Keratinocyte (primary cell): ENCODE results near the gene KLHL22. TPM values are rescaled to one million over a fixed set of nuclear protein-coding genes. Genes with fewer than 3 reads are reported as not detected.

ENCODE experiments used
- DNase-seq: peaks from one replicate; pipeline ENCODE4 v3.0.0-alpha.2; 2011; ENCODE audit warnings: low read depth, missing footprints, low spot score
- FAIRE-seq: peaks from 2 replicates; lab custom pipeline; 2011; peaks lifted over from hg19 to GRCh38; lab: Jason Lieb, UNC
- H2AFZ ChIP-seq: 2 replicates; pipeline ENCODE4 v1.6.0; 2012; ENCODE audit warnings: low read length, control low read depth, inconsistent platforms; ENCODE audit not compliant: control insufficient read depth
- H3K27ac ChIP-seq: 2 replicates; pipeline ENCODE4 v1.5.1; 2011; ENCODE audit warnings: low read length; ENCODE audit not compliant: control insufficient read depth, insufficient read depth
- H3K27me3 ChIP-seq: 3 replicates; pipeline ENCODE4 v1.6.0; 2011; ENCODE audit warnings: low read length; ENCODE audit not compliant: control insufficient read depth, insufficient read depth; ENCODE audit errors: extremely low read depth
- H3K36me3 ChIP-seq, 2 experiments: 2 replicates in 1 of 2; 3 replicates in 1 of 2; pipeline ENCODE4 v1.5.1; 2011; ENCODE audit warnings: low read length in 2 of 2, mild to moderate bottlenecking in 1 of 2; ENCODE audit not compliant: control insufficient read depth in 2 of 2, insufficient read depth in 2 of 2; ENCODE audit errors: extremely low read depth in 1 of 2
- H3K4me1 ChIP-seq: 3 replicates; pipeline ENCODE4 v1.5.1; 2011; ENCODE audit warnings: low read length; ENCODE audit not compliant: control insufficient read depth, insufficient read depth; ENCODE audit errors: extremely low read depth
- H3K4me2 ChIP-seq: 3 replicates; pipeline ENCODE4 v1.6.0; 2011; ENCODE audit warnings: low read depth, low read length; ENCODE audit not compliant: control insufficient read depth, insufficient read depth; ENCODE audit errors: extremely low read depth
- H3K4me3 ChIP-seq, 3 experiments: fragments of 200-600 bp in 1 of 3; sonication (generic) in 1 of 3; 2 replicates in 2 of 3; 3 replicates in 1 of 3; pipeline ENCODE4 v1.5.1; 2011 to 2016; ENCODE audit warnings: low read length in 3 of 3, mild to moderate bottlenecking in 3 of 3, control low read depth in 2 of 3, inconsistent platforms in 1 of 3, low read depth in 1 of 3, mixed read lengths in 1 of 3, mixed run types in 1 of 3, moderate library complexity in 1 of 3; ENCODE audit not compliant: control insufficient read depth in 2 of 3, insufficient read depth in 2 of 3; ENCODE audit errors: extremely low read depth in 1 of 3
- H3K79me2 ChIP-seq: 2 replicates; pipeline ENCODE4 v1.6.0; 2012; ENCODE audit warnings: low read length; ENCODE audit not compliant: control insufficient read depth, insufficient read depth
- H3K9ac ChIP-seq: 3 replicates; pipeline ENCODE4 v1.6.0; 2011; ENCODE audit warnings: low read length; ENCODE audit not compliant: control insufficient read depth, insufficient read depth; ENCODE audit errors: extremely low read depth
- H3K9me1 ChIP-seq: 3 replicates; pipeline ENCODE4 v1.6.0; 2011; ENCODE audit warnings: low read length; ENCODE audit not compliant: control insufficient read depth, insufficient read depth; ENCODE audit errors: extremely low read depth
- H3K9me3 ChIP-seq: 2 replicates; pipeline ENCODE4 v1.5.1; 2012; ENCODE audit warnings: low read depth, low read length; ENCODE audit not compliant: control insufficient read depth
- H4K20me1 ChIP-seq: 3 replicates; pipeline ENCODE4 v1.6.0; 2011; ENCODE audit warnings: low read length; ENCODE audit not compliant: control insufficient read depth, insufficient read depth; ENCODE audit errors: extremely low read depth
- EZH2 ChIP-seq: IDR thresholded peaks from one replicate; pipeline ENCODE4 v1.6.1; 2012; ENCODE audit warnings: inconsistent platforms, mild to moderate bottlenecking, low read length, moderate library complexity
- dilution Hi-C: fragments of 300-500 bp; cut with MboI; formaldehyde crosslinking; loops from one replicate; pipeline ENCODE4 v1.7.0; 2020; ENCODE audit warnings: low sequenced_read_pairs; ENCODE audit not compliant: extremely low pct_ligation_motif_present
- polyA plus RNA-seq, 5 experiments: library from polyadenylated mRNA; depleted of rRNA in 3 of 5; stranded (reverse) in 3 of 5; stranded (forward) in 1 of 5; unstranded in 1 of 5; fragments of >200 nt; gene quantifications; 1 replicate in 1 of 5; 2 replicates in 3 of 5; 3 replicates in 1 of 5; pipeline versions ENCODE4 v1.2.1 to v1.2.3, GENCODE V29; 2011 to 2012; ENCODE audit warnings: missing spikeins in 2 of 5, low read depth in 1 of 5, low replicate concordance in 1 of 5
- TF ChIP-seq, protein P1 (sequence below), 3 experiments: IDR thresholded peaks in 1 of 3; conservative IDR thresholded peaks in 1 of 3; optimal IDR thresholded peaks in 1 of 3; 2 replicates in 2 of 3; 3 replicates in 1 of 3; pipeline versions ENCODE3 to v1.5.1; 2011; ENCODE audit warnings: low read length in 3 of 3, mild to moderate bottlenecking in 3 of 3, moderate library complexity in 2 of 3, control low read depth in 1 of 3, inconsistent platforms in 1 of 3; ENCODE audit not compliant: insufficient read depth in 2 of 3; ENCODE audit errors: extremely low read depth in 1 of 3

Gene KLHL22
- polyA plus RNA-seq, 1 donor (not counting 4 experiments of a cell fraction or from before 2014, with no cell fraction given) = 9.3 TPM

DNA sequence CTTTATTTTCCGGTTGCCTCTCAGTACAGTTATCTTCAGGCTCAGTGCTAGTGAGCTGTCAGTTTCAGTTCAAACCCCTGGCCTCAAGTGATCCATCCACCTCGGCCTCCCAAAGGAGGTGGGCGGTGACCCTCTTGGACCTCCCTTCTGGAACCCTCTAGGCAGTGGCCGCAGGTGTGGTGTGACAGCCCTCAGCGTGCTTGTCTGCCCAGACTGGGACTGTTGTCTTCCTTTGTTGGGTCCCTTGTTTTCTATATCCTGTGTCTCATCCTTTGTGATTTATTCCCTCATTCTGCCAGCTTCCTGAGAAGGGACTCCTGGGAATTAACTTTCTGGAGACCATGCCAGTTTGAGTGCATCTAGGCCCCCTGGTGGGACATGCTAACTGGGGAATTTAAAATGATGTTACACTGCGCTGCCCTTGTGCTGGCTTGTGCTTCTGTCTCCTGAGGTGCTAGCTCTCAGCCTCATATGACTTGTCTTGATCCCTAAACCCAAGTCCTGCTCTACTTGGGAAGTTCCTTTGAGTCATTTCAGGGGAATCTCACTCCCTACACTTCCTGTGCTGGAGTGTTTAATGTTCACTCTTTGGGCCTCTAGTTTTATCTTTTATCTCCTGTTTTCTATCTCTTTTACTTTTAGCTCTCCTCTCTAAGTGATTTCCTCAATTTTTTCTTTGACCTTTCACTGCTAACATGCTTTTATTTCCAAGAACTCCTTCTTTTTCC, 31.2 kb upstream of the KLHL22 start:
- Histone ChIP-seq H2AFZ (no peak overlapping the region), H3K4me2 (peak overlapping the region; percentile 65), H3K27ac (peak overlapping the region; percentile 80), H3K4me3 (peak overlapping the region in 1 of 3 experiments; percentile 22), H3K36me3 (peaks cover 15 to 31% of the 10 kb centered on the region in 2 experiments), H3K9ac (peak overlapping the region; percentile 57), H3K79me2 (peaks cover 67% of the 10 kb centered on the region), H3K9me1 (no peaks in the 10 kb centered on the region), H3K9me3 (no peaks in the 10 kb centered on the region), H3K27me3 (no peaks in the 10 kb centered on the region), H3K4me1 (peaks cover 72% of the 10 kb centered on the region), H4K20me1 (peaks cover 5% of the 10 kb centered on the region)
- dilution Hi-C loops = no loop called here
- DNase-seq = no peak
- FAIRE-seq = peak; percentile 84
- TF ChIP-seq, protein P1, sequence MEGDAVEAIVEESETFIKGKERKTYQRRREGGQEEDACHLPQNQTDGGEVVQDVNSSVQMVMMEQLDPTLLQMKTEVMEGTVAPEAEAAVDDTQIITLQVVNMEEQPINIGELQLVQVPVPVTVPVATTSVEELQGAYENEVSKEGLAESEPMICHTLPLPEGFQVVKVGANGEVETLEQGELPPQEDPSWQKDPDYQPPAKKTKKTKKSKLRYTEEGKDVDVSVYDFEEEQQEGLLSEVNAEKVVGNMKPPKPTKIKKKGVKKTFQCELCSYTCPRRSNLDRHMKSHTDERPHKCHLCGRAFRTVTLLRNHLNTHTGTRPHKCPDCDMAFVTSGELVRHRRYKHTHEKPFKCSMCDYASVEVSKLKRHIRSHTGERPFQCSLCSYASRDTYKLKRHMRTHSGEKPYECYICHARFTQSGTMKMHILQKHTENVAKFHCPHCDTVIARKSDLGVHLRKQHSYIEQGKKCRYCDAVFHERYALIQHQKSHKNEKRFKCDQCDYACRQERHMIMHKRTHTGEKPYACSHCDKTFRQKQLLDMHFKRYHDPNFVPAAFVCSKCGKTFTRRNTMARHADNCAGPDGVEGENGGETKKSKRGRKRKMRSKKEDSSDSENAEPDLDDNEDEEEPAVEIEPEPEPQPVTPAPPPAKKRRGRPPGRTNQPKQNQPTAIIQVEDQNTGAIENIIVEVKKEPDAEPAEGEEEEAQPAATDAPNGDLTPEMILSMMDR (optimal IDR thresholded peaks at IDR 0.05 in 1 of 3, IDR thresholded peaks at IDR 0.05 in 1 of 3, conservative IDR thresholded peaks at IDR 0.05 in 1 of 3; ENCODE audit: extremely low read depth in 1 of 3, insufficient read depth in 2 of 3, low read length in 3 of 3) = peak in 2 of 3 experiments; percentile 23 to 38
- no peak for TF ChIP-seq EZH2

DNA sequence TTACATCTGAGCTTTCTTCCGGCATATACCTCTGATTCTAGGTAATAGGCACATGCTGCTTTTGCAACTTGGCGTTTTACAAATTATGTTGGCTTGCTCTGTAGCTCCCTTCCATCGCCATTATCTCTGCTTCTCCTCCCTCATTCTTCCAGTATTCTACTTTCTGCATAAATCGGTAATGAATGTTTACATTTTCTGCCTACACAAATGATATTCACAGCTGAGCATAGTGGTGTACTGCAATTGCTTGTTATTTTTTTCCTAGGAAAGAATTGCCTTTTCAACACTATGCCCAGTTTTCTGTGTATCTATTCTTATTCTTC, 30.7 kb upstream of the KLHL22 start:
- H3K4me2 ChIP-seq = peak overlapping the region; percentile 65
- peak overlapping the region; percentile 57 for H3K9ac ChIP-seq
- H3K79me2 ChIP-seq = peaks cover 70% of the 10 kb centered on the region
- peak overlapping the region; percentile 80 for H3K27ac ChIP-seq
- DNase-seq (no peak), FAIRE-seq (no peak)
- dilution Hi-C loops = no loop called here
- TF ChIP-seq, protein P1 (optimal IDR thresholded peaks at IDR 0.05 in 1 of 3, IDR thresholded peaks at IDR 0.05 in 1 of 3, conservative IDR thresholded peaks at IDR 0.05 in 1 of 3; ENCODE audit: extremely low read depth in 1 of 3, insufficient read depth in 2 of 3, low read length in 3 of 3) = no peak
- no peak for TF ChIP-seq EZH2
- H2AFZ ChIP-seq = no peak overlapping the region
- no peak overlapping the region for H3K4me3 ChIP-seq
- no peaks in the 10 kb centered on the region for H3K27me3 ChIP-seq
- H3K36me3 ChIP-seq = peaks cover 15 to 32% of the 10 kb centered on the region in 2 experiments
- H3K9me3 ChIP-seq = no peaks in the 10 kb centered on the region
- H4K20me1 ChIP-seq = peaks cover 5% of the 10 kb centered on the region
- H3K4me1 ChIP-seq = peaks cover 68% of the 10 kb centered on the region
- H3K9me1 ChIP-seq = no peaks in the 10 kb centered on the region
